HEK293 (cell line): ENCODE data around the gene LY9.

Experiments used
- CTCF ChIA-PET: fragments of 350-600 bp; formaldehyde crosslinking; extraction: SDS; loops from one replicate; lab custom pipeline; 2021; ENCODE audit warnings: antibody characterized with exemption; lab: Yijun Ruan, JAX
- POLR2A ChIA-PET: fragments of 300-600 bp; formaldehyde crosslinking; extraction: SDS; loops from one replicate; lab custom pipeline; 2020; ENCODE audit warnings: antibody characterized with exemption, inconsistent platforms; lab: Yijun Ruan, JAX
- H3K27ac ChIP-seq: fragments of 200-500 bp; sonication (Bioruptor generic); 2 replicates; pipeline ENCODE4 v1.5.1; 2014; ENCODE audit warnings: low read depth, low read length, control low read depth, inconsistent platforms; ENCODE audit errors: extremely low read depth
- H3K36me3 ChIP-seq, 2 experiments: fragments of 200-500 bp in 1 of 2; sonication (Bioruptor generic) in 1 of 2; 1 replicate in 1 of 2; 2 replicates in 1 of 2; pipeline ENCODE4 v1.5.1; 2014 to 2017; ENCODE audit warnings: inconsistent platforms in 2 of 2, low read length in 2 of 2; ENCODE audit not compliant: control insufficient read depth in 2 of 2, insufficient read depth in 1 of 2
- H3K4me1 ChIP-seq: fragments of 200-500 bp; sonication (Bioruptor generic); 2 replicates; pipeline ENCODE4 v1.5.1; 2014; ENCODE audit warnings: mild to moderate bottlenecking, low read length, inconsistent platforms; ENCODE audit not compliant: control insufficient read depth, insufficient read depth
- H3K4me3 ChIP-seq: 2 replicates; pipeline ENCODE4 v1.5.1; 2011; ENCODE audit warnings: low read depth, mild to moderate bottlenecking, control low read depth, low read length, moderate library complexity
- H3K9me3 ChIP-seq: fragments of 200-500 bp; sonication (Bioruptor generic); 2 replicates; pipeline ENCODE4 v1.5.1; 2014; ENCODE audit warnings: low read depth, low read length, inconsistent platforms; ENCODE audit not compliant: control insufficient read depth, insufficient read depth
- PRDM1 ChIP-seq: fragments of 450-650 bp; formaldehyde crosslinking; IDR thresholded peaks from 2 replicates; pipeline ENCODE4; 2016; ENCODE audit warnings: missing biosample characterization, missing genetic modification characterization
- PRDM10 ChIP-seq: fragments of 450-650 bp; formaldehyde crosslinking; IDR thresholded peaks from 2 replicates; pipeline ENCODE4 v1.5.1; 2016; ENCODE audit warnings: missing biosample characterization, missing genetic modification characterization
- RBAK ChIP-seq: fragments of 450-650 bp; formaldehyde crosslinking; IDR thresholded peaks from 2 replicates; pipeline ENCODE4 v1.5.1; 2016; ENCODE audit warnings: missing biosample characterization, missing genetic modification characterization
- SCRT2 ChIP-seq: fragments of 450-650 bp; formaldehyde crosslinking; IDR thresholded peaks from 2 replicates; pipeline ENCODE4 v1.5.1; 2016; ENCODE audit warnings: missing biosample characterization, missing genetic modification characterization
- YY1 ChIP-seq: fragments of 450-650 bp; formaldehyde crosslinking; IDR thresholded peaks from 2 replicates; pipeline ENCODE4 v1.5.1; 2018; ENCODE audit warnings: missing biosample characterization, missing genetic modification characterization
- ZBTB26 ChIP-seq: fragments of 450-650 bp; formaldehyde crosslinking; optimal IDR thresholded peaks from 2 replicates; pipeline ENCODE3; 2016; ENCODE audit warnings: missing biosample characterization, mild to moderate bottlenecking, missing genetic modification characterization
- ZBTB7A ChIP-seq: fragments of 450-650 bp; formaldehyde crosslinking; IDR thresholded peaks from 2 replicates; pipeline ENCODE4 v1.5.1; 2016; ENCODE audit warnings: low read depth, missing biosample characterization, missing genetic modification characterization
- ZNF10 ChIP-seq: fragments of 450-650 bp; formaldehyde crosslinking; IDR thresholded peaks from 2 replicates; pipeline ENCODE4 v1.5.1; 2017; ENCODE audit warnings: missing biosample characterization, missing genetic modification characterization
- ZNF19 ChIP-seq: fragments of 450-650 bp; formaldehyde crosslinking; IDR thresholded peaks from 2 replicates; pipeline ENCODE4; 2016; ENCODE audit warnings: missing biosample characterization, missing genetic modification characterization, low read depth
- ZNF239 ChIP-seq: fragments of 450-650 bp; formaldehyde crosslinking; IDR thresholded peaks from 2 replicates; pipeline ENCODE4 v1.5.1; 2016; ENCODE audit warnings: missing biosample characterization, missing genetic modification characterization
- ZNF311 ChIP-seq: fragments of 450-650 bp; formaldehyde crosslinking; IDR thresholded peaks from 2 replicates; pipeline ENCODE4 v1.5.1; 2017; ENCODE audit warnings: missing biosample characterization, missing genetic modification characterization, borderline replicate concordance
- ZNF354C ChIP-seq: fragments of 450-650 bp; formaldehyde crosslinking; IDR thresholded peaks from 2 replicates; pipeline ENCODE4 v1.5.1; 2016; ENCODE audit warnings: missing biosample characterization, missing genetic modification characterization, low read depth, borderline replicate concordance
- ZNF366 ChIP-seq: fragments of 450-650 bp; formaldehyde crosslinking; conservative IDR thresholded peaks from 2 replicates; pipeline ENCODE4 v1.5.1; 2016; ENCODE audit warnings: missing biosample characterization, missing genetic modification characterization
- ZNF433 ChIP-seq: fragments of 450-650 bp; formaldehyde crosslinking; IDR thresholded peaks from 2 replicates; pipeline ENCODE4 v1.5.1; 2016; ENCODE audit warnings: missing biosample characterization, missing genetic modification characterization, low read depth
- ZNF513 ChIP-seq: fragments of 450-650 bp; IDR thresholded peaks from 2 replicates; pipeline ENCODE4 v1.5.1; 2018; ENCODE audit warnings: missing biosample characterization, missing genetic modification characterization
- ZNF610 ChIP-seq: fragments of 450-650 bp; formaldehyde crosslinking; IDR thresholded peaks from 2 replicates; pipeline ENCODE4 v1.5.1; 2016; ENCODE audit warnings: missing biosample characterization, missing genetic modification characterization, borderline replicate concordance
- ZNF639 ChIP-seq: fragments of 450-650 bp; formaldehyde crosslinking; IDR thresholded peaks from 2 replicates; pipeline ENCODE4 v1.5.1; 2016; ENCODE audit warnings: missing biosample characterization, missing genetic modification characterization
- ZNF654 ChIP-seq: fragments of 450-650 bp; formaldehyde crosslinking; IDR thresholded peaks from 2 replicates; pipeline ENCODE4 v1.5.1; 2016; ENCODE audit warnings: low read depth, missing biosample characterization, missing genetic modification characterization
- TF ChIP-seq, protein P1 (sequence below): fragments of 450-650 bp; formaldehyde crosslinking; IDR thresholded peaks from 2 replicates; pipeline ENCODE4 v1.5.0; 2017; ENCODE audit warnings: missing biosample characterization, missing genetic modification characterization, borderline replicate concordance

LY9 gene

GRCh38 chr1:160862203-160863060 is 66.5 kb downstream of the LY9 start, which contains the start of gene CD244 (continued):
- TF ChIP-seq, protein P1, sequence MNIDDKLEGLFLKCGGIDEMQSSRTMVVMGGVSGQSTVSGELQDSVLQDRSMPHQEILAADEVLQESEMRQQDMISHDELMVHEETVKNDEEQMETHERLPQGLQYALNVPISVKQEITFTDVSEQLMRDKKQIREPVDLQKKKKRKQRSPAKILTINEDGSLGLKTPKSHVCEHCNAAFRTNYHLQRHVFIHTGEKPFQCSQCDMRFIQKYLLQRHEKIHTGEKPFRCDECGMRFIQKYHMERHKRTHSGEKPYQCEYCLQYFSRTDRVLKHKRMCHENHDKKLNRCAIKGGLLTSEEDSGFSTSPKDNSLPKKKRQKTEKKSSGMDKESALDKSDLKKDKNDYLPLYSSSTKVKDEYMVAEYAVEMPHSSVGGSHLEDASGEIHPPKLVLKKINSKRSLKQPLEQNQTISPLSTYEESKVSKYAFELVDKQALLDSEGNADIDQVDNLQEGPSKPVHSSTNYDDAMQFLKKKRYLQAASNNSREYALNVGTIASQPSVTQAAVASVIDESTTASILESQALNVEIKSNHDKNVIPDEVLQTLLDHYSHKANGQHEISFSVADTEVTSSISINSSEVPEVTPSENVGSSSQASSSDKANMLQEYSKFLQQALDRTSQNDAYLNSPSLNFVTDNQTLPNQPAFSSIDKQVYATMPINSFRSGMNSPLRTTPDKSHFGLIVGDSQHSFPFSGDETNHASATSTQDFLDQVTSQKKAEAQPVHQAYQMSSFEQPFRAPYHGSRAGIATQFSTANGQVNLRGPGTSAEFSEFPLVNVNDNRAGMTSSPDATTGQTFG (tag by site-specific recombination) = no peak
- TF ChIP-seq ZNF311 (tag by site-specific recombination) (no peak), SCRT2 (tag by site-specific recombination) (no peak), ZNF19 (tag by site-specific recombination) (no peak), ZBTB7A (tag by site-specific recombination) (no peak), ZNF10 (tag by site-specific recombination) (no peak)

DNA sequence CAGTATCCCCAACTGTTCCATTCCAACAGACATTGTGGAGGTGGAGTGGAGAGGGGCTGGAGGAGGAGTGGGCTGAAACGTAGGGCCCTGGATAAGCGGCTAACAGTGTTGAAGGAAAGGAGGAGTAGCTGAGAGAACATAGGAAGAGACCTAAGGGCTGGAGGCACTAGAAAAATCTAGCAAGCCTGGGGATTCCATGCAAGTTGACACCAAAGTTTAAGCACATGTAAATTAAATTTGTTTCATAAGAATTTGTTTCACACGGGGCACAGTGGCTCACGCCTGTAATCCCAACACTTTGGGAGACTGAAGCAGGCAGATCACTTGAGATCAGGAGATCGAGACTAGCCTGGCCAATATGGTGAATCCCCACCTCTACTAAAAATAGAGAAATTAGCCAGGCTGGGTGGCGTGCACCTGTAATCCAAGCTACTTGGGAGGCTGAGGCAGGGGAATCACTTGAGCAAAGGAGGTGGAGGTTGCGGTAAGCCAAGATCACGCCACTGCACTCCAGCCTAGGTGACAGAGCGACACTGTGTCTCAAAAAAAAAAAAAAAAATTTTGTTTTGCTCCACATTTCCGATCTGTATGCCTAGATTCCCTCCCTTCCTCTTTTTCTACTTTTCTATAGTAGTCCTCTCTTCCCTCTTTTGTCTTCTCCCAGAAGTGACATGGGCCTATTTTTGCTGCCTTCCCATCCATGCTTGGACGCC is 67.2 kb downstream of the LY9 start:
- POLR2A ChIA-PET = no interaction called here
- no peaks in the 10 kb centered on the region for H3K4me1 ChIP-seq
- H3K27ac ChIP-seq = no peak overlapping the region
- no peaks in the 10 kb centered on the region for H3K36me3 ChIP-seq
- TF ChIP-seq ZNF639 = no peak
- TF ChIP-seq ZNF513 (tag by site-specific recombination) = no peak
- TF ChIP-seq PRDM10 = no peak
- TF ChIP-seq ZBTB26 (tag by site-specific recombination) = no peak
- TF ChIP-seq ZNF354C (tag by site-specific recombination) = no peak
- TF ChIP-seq ZNF239 (tag by site-specific recombination) = no peak
- no peak for TF ChIP-seq RBAK
- no peak for TF ChIP-seq PRDM1 (tag by site-specific recombination)
- no peak for TF ChIP-seq YY1
- TF ChIP-seq ZNF654 (tag by site-specific recombination) = no peak
- TF ChIP-seq ZNF19 (tag by site-specific recombination) = no peak
- no peak for TF ChIP-seq ZNF610
- TF ChIP-seq ZNF433 (tag by site-specific recombination) = no peak
- TF ChIP-seq ZNF366 = no peak
- H3K9me3 ChIP-seq = no peaks in the 10 kb centered on the region
- no peak overlapping the region for H3K4me3 ChIP-seq
- CTCF ChIA-PET = no interaction called here
